KOPT-K1 (cell line): ENCODE results near the gene FLT3.
"Not testable (repeated sequence)": the region's sequence is repeated elsewhere in the genome, so short reads cannot be mapped to it uniquely, and the experiment has no call there.

Experiments
- H3K27ac ChIP-seq: fragments of 200-600 bp; sonication (generic); 2 replicates; pipeline ENCODE4 v1.5.1; 2016; ENCODE audit warnings: antibody characterized with exemption, mild to moderate bottlenecking, low read depth, low read length; ENCODE audit not compliant: poor library complexity, severe bottlenecking
- H3K36me3 ChIP-seq: fragments of 200-600 bp; sonication (generic); 2 replicates; pipeline ENCODE4 v1.5.1; 2017; ENCODE audit warnings: antibody characterized with exemption, mild to moderate bottlenecking, low read length, moderate library complexity; ENCODE audit not compliant: insufficient read depth
- H3K9me3 ChIP-seq: fragments of 200-600 bp; sonication (generic); 2 replicates; pipeline ENCODE4 v1.5.1; 2017; ENCODE audit warnings: antibody characterized with exemption, low read length, mild to moderate bottlenecking; ENCODE audit not compliant: insufficient read depth, poor library complexity, severe bottlenecking

The FLT3 gene

GRCh38 chr13:27969082-27969865, 131.1 kb downstream of the FLT3 start, which contains the start of gene CDX2:
Gene CDX2, minus strand, starts transcription at chr13:27969315. Its CDS starts 309 bp downstream, at chr13:27969006.
- Histone ChIP-seq H3K27ac (no peak within 1 kb of the TSS), H3K36me3 (no peaks in the 10 kb centered on the region)

DNA sequence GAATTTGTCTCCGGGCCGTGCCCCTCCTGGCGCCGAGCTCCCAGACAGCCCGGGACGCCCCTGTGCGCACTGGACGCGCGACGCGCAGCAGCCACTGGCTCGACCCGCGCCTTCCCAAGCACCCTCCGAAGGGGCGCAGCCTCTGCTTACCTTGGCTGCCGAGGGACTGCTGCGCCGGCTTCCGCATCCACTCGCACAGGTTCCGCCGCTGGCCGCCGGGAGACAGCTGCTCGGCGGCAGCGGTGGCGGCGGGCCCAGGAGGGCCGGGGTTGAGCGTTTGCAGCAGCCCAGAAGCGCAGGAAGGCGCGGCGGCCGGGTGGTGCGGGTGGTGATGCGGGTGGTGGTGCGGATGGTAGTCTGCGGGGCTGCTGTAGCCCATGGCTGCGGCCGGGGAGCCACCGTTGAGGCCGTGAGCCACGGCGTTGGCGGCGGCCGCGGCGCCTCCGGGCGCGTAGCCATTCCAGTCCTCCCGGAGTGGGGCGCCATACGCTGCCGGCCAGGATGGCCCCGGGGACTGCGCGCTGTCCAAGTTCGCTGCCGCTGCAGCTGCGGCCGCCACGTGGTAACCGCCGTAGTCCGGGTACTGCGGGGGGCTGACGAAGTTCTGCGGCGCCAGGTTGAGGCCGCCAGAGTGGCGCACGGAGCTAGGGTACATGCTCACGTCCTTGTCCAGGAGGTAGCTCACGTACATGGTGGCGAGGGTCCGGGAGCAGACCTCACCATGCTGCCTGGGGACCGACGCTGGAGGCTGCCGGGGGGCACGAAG, 131.9 kb downstream of the FLT3 start:
- Histone ChIP-seq H3K9me3 (no peaks in the 10 kb centered on the region), H3K36me3 (no peaks in the 10 kb centered on the region), H3K27ac (no peak overlapping the region)

More at GRCh38 chr13:27969082-27969865, 131.1 kb downstream of the FLT3 start, which contains the start of gene CDX2:
- no peaks in the 10 kb centered on the region for H3K9me3 ChIP-seq

DNA sequence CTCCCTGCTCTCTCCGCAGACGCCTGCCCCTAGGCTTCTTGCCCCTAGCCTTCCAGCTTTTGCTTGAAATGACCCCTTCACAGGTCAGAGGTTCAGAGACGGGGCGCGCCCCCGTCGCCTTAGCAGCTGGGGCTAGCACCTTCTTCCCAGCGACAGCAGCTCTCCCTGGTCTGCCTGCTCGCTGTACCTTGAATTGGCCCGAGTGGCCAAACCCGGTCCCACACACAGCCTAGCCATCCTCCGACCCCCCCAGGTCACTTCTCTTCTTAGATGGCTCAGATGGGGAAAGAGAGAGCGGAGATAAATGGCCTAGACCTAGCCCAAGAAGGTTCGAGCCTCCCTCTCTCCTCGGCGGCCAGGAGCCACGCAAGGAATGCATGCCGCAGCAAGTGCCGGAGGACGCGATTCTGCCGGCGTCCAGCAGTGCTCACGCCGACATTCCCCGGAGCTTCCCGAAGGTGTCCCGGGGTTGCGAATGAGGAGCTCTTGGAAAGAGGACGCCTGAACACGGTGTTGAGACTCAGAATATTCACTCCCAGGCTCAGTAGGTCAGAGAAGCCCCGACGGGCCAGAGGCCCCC, 132.6 kb downstream of the FLT3 start:
- Histone ChIP-seq H3K27ac (no peak overlapping the region), H3K36me3 (no peaks in the 10 kb centered on the region), H3K9me3 (no peaks in the 10 kb centered on the region)

- Histone ChIP-seq H3K9me3 (no peaks in the 10 kb centered on the region), H3K27ac (no peak overlapping the region), H3K36me3 (no peaks in the 10 kb centered on the region)
Observed at GRCh38 chr13:27967203-27967735, 133.1 kb downstream of the FLT3 start.

- Histone ChIP-seq H3K9me3 (no peaks in the 10 kb centered on the region), H3K27ac (no peak overlapping the region), H3K36me3 (no peaks in the 10 kb centered on the region)
Observed at GRCh38 chr13:27966641-27967202, 133.7 kb downstream of the FLT3 start.

DNA sequence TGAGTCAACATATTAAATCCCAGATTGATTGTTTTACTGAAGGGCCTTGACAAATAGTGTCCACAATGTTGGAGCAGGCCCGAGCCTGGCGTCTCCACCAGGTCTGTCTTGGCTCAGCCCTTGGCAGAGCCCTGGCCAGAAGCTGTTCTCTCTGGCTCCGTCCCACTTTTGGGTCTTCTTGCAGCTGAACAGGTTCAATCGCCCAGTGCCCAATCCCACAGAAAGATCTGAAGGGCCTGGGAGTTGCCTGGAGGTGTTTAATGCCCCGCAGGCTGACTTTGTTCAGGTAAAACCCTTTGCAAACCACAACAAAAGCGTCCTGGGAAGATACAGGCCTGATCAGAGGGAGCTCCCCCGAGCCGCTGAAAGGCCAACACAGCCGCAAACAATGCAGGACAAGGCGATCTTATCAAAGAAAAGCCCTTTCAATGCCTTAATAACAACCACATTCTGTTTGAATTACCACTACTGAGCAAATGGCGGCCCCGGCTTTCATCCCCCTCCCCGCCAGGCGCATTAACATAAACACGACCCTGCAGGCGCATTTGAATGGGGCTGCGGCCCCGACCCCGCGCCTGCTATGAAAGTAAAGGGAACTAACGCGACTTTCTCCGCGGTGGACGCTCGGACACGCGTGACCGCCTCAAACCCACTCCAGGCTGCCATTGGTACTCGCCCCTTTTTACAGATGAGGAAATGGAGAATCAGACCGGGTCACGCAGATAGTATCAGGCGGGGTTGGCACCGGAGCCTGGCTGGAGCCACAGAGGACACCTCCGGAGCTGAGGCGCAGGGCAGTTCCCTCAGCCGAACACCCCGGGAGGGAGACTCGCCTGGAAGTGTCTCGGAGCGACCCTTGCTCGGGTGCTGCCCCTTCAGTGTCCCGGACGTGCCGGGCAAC, 134.4 kb downstream of the FLT3 start:
- H3K27ac ChIP-seq, result no peak overlapping the region
- H3K36me3 ChIP-seq, result no peaks in the 10 kb centered on the region
- no peaks in the 10 kb centered on the region for H3K9me3 ChIP-seq

GRCh38 chr13:27965343-27965739, 135.0 kb downstream of the FLT3 start:
- H3K36me3 ChIP-seq, result no peaks in the 10 kb centered on the region
- no peak overlapping the region for H3K27ac ChIP-seq

DNA sequence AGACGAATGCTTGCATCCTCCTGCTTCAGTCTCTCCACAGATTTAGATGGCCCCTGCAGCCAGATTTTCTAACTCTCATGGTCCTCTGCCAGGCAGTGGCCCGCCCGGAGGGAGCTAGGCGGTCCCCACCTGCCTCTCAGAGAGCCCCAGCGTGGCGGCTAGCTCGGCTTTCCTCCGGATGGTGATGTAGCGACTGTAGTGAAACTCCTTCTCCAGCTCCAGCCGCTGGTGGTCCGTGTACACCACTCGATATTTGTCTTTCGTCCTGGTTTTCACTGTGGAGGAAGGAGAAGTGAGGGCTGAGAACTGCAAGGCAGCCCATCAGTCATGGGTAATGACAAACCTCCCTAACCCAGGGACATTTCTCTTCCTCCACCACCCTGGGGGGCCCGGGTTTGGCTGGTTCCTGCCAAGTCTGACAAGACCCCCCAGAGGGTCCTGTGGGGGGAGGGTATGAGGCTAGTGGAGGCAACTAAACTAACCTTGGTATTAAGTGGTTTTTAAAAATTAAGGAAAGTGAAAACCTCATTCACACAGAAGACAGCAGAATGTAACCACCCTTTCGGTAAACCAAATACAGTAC, 135.5 kb downstream of the FLT3 start:
- Histone ChIP-seq H3K27ac (no peak overlapping the region), H3K9me3 (no peaks in the 10 kb centered on the region), H3K36me3 (no peaks in the 10 kb centered on the region)

More at GRCh38 chr13:27965343-27965739, 135.0 kb downstream of the FLT3 start:
- no peaks in the 10 kb centered on the region for H3K9me3 ChIP-seq

- not testable (repeated sequence) for H3K9me3 ChIP-seq, H3K27ac ChIP-seq, H3K36me3 ChIP-seq
Observed at GRCh38 chr13:27964206-27964605, 136.2 kb downstream of the FLT3 start.

DNA sequence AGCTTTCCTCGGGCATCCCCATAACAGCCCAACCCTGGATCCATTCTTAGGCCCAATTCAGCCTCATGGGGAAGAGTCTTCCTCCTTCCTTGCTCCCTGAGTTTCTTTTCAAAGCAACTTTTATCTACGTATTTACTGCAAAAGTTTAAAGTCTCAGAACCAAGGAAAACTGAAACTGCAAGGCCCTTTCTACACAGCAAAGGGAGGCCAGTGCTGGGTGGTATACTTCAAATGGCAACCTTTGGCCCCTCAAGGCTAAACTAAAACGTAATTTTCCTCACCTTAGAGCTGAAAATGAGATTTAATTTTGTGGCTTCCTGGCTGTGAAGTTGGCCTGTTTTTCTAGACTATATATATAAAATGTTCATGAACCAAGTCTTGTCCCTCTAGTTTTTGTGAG, 136.9 kb downstream of the FLT3 start:
- Histone ChIP-seq H3K9me3 (no peaks in the 10 kb centered on the region), H3K27ac (no peak overlapping the region), H3K36me3 (no peaks in the 10 kb centered on the region)

DNA sequence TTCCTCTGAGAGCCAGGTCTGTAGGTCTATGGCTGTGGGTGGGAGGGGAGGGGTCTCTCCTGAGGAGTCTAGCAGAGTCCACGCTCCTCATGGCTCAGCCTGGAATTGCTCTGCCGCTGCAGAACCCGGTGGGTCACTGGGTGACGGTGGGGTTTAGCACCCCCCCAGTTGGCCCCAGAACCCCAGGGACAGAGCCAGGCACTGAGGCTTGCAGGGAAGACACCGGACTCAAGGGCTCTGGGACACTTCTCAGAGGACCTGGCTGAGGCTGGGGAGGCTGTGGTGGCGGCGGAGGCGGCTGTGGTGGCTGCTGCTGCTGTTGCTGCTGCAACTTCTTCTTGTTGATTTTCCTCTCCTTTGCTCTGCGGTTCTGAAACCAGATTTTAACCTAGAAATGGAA, 137.4 kb downstream of the FLT3 start:
- no peaks in the 10 kb centered on the region for H3K36me3 ChIP-seq
- H3K27ac ChIP-seq, result no peak overlapping the region

DNA sequence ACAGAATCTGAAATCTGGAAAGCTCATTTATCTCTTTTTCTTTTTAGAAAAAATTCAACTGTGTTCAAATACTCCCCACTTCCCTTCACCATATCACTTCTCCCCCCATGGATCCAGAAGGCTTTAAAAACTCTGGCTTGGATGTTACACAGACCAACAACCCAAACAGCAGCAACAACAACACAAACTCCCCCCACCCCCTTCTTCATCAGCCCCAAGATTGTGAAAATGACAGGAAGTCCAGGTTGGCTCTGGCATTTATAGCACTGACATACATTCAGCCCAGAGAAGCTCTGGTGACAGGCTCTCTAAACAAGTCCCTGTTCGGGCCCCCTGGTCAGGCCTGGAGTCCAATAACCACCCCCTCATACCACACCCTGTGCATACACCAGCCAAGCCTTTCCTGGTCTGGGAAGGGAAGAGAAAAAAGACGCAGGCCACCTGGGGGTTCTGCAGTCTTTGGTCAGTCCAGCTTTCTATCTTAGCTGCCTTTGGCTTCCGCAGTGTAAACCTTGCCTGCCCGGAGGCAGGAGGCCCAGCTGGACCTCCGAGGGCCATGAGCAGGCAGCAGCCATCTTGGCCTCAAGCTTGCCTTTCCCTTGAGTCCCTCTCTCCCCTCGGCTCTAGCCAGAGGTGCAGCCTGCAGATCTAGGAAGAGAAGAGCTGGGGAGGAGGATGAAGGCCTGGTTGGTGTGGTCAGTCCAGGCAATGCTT, 138.1 kb downstream of the FLT3 start:
- H3K27ac ChIP-seq, result no peak overlapping the region
- no peaks in the 10 kb centered on the region for H3K9me3 ChIP-seq
- no peaks in the 10 kb centered on the region for H3K36me3 ChIP-seq

More for the DNA sequence above, 137.4 kb downstream of the FLT3 start:
- no peaks in the 10 kb centered on the region for H3K9me3 ChIP-seq
